Retinal pigment epithelial cell (primary cell): ENCODE data around the gene FER.
"Not testable (repeated sequence)": the region's sequence is repeated elsewhere in the genome, so short reads cannot be mapped to it uniquely, and the experiment has no call there.

ENCODE experiments used
- DNase-seq: peaks from one replicate; pipeline ENCODE4 v3.0.0-alpha.2; 2010; ENCODE audit warnings: low read depth
- H3K4me3 ChIP-seq: 2 replicates; pipeline ENCODE4 v1.5.1; 2011; ENCODE audit warnings: mild to moderate bottlenecking, low read length, control low read depth, moderate library complexity
- CTCF ChIP-seq: conservative IDR thresholded peaks from 2 replicates; pipeline ENCODE4 v1.5.1; 2011; ENCODE audit warnings: low read depth, low read length, control low read depth, inconsistent platforms

Gene FER

GRCh38 chr5:108862211-108862610 lies 114.5 kb downstream of the FER start:
- DNase-seq = no peak
- no peak for TF ChIP-seq CTCF
- H3K4me3 ChIP-seq = no peak overlapping the region

GRCh38 chr5:108866097-108866496 lies 118.4 kb downstream of the FER start:
- DNase-seq, H3K4me3 ChIP-seq: not testable (repeated sequence)

DNA sequence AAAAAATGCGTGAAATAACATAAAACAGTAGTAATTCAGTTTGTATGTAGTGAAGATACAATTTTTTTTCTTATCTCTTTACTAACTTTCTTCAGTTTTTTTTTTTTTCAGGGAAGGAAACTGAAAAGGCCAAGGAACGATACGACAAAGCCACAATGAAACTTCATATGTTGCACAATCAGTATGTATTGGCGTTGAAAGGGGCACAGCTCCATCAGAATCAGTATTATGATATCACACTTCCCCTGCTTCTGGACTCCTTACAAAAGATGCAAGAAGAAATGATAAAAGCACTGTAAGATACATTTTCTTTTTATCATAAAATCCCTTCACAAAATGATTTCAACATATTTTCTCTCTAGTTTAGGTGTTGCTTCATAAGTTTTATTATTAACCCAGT lies 120.0 kb downstream of the FER start:
- no peak for DNase-seq
- TF ChIP-seq CTCF = no peak

GRCh38 chr5:108869066-108869465 lies 121.4 kb downstream of the FER start:
- DNase-seq = no peak
- H3K4me3 ChIP-seq = no peak overlapping the region
- no peak for TF ChIP-seq CTCF

More for the DNA sequence above, 120.0 kb downstream of the FER start:
- no peak overlapping the region for H3K4me3 ChIP-seq

GRCh38 chr5:108876451-108876850 lies 128.8 kb downstream of the FER start:
- TF ChIP-seq CTCF = no peak
- H3K4me3 ChIP-seq = no peak overlapping the region
- no peak for DNase-seq

DNA sequence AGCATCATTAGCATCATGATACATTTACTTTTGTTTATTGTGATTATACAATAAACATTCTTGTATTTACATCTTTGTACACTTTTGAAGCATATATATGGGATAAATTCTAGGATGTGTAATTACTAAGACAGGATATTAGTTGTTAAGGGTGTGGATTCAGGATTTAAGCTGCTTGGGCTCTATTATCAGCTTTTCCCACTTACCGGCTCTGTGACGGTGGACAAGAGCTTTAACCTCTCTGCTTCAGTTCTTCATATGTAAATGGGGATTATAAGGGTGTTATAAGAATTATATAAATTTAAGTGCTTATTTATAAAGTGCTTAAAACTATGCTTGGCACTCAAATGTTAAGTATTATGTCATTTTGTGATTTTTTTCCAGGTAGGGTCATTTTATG lies 131.1 kb downstream of the FER start:
- H3K4me3 ChIP-seq = no peak overlapping the region
- no peak for DNase-seq
- no peak for TF ChIP-seq CTCF

DNA sequence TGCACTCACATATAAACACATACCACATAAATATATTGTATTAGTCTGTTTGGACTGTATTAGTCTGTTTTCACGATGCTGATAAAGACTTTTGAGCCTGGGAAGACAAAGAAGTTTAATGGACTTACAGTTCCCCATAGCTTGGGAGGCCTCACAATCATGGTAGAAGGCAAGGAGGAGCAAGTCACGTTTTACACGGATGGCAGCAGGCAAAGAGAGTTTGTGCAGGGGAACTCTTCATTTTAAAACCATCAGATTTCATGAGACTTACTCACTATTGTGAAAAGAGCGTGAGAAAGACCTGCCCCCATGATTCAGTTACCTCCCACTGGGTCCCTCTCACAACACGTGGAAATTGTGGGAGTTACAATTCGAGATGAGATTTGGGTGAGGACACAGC lies 133.4 kb downstream of the FER start:
- DNase-seq = no peak
- H3K4me3 ChIP-seq = no peak overlapping the region
- TF ChIP-seq CTCF = no peak

- peak; percentile 85 for DNase-seq
- H3K4me3 ChIP-seq = no peak overlapping the region
- no peak for TF ChIP-seq CTCF
These were observed 137.0 kb downstream of the FER start for GRCh38 chr5:108884736-108885135.
